Muscle of leg (tissue), 11 donors: Measurements from ENCODE around the gene PRPF8. TPM values are rescaled to one million over a fixed set of nuclear protein-coding genes. Genes with fewer than 3 reads are reported as not detected.
A peak's percentile ranks its signal among the peaks of the same experiment; 100 is the strongest.

Experiments used
- DNase-seq: peaks from one replicate; pipeline ENCODE4 v3.0.0; 2013
- H3K27ac ChIP-seq: one replicate; pipeline ENCODE4 v1.5.1; 2013; ENCODE audit warnings: mild to moderate bottlenecking, low read length, control low read depth
- H3K27me3 ChIP-seq: one replicate; pipeline ENCODE4 v1.6.1; 2013; ENCODE audit warnings: low read length; ENCODE audit not compliant: control insufficient read depth, insufficient read depth
- H3K36me3 ChIP-seq: one replicate; pipeline ENCODE4 v1.6.1; 2013; ENCODE audit warnings: low read length; ENCODE audit not compliant: control insufficient read depth, insufficient read depth
- H3K4me1 ChIP-seq: one replicate; pipeline ENCODE4 v1.6.1; 2013; ENCODE audit warnings: low read length; ENCODE audit not compliant: control insufficient read depth, insufficient read depth
- H3K4me3 ChIP-seq: one replicate; pipeline ENCODE4 v1.5.1; 2013; ENCODE audit warnings: low read length, control low read depth
- H3K9me3 ChIP-seq: replicated peaks from 2 replicates; pipeline ENCODE4 v1.6.1; 2013; ENCODE audit warnings: low read depth, low read length; ENCODE audit not compliant: control insufficient read depth
- WGBS: methylation state at CpG from one replicate; pipeline ENCODE4 v1.1.5; 2013; ENCODE audit warnings: missing lambda C conversion rate; ENCODE audit not compliant: insufficient coverage; 5-methylcytosine and 5-hydroxymethylcytosine counted together
- polyA plus RNA-seq, 8 donors: library from polyadenylated mRNA; unstranded; fragments of 120-200 nt; gene quantifications; one replicate each; pipeline versions ENCODE4 v1.2.1 to v1.2.3, GENCODE V29; 2013; ENCODE audit warnings: inconsistent platforms in 1 of 8, low replicate concordance in 1 of 8; ENCODE audit not compliant: insufficient read length in 8 of 8, insufficient read depth in 1 of 8
- total RNA-seq: library from RNA; stranded (reverse); fragments of 120-200 nt; gene quantifications from one replicate; pipeline ENCODE4 v1.2.4, GENCODE V29; 2013

Gene PRPF8
- total and polyA plus RNA-seq, 9 donors = 99.0 to 237 (median 210) TPM

GRCh38 chr17:1645207-1646171, 39.2 kb downstream of the PRPF8 start, which contains the start of gene SCARF1:
Gene SCARF1, minus strand, starts transcription at chr17:1645732. Its CDS starts 35 bp downstream, at chr17:1645697.
- Histone ChIP-seq H3K4me1 (peaks cover 54% of the 10 kb centered on the region), H3K27me3 (peaks cover 6% of the 10 kb centered on the region), H3K9me3 (no peaks in the 10 kb centered on the region), H3K4me3 (peak within 1 kb of the TSS; percentile 41), H3K36me3 (peaks cover 9% of the 10 kb centered on the region), H3K27ac (peak within 1 kb of the TSS; percentile 69)
- DNase-seq = peak; percentile 86
- 51% methylated on average over 17 of the region's 25 CpGs for WGBS

- Histone ChIP-seq H3K4me1 (peaks cover 51% of the 10 kb centered on the region), H3K27ac (peak overlapping the region; percentile 69), H3K27me3 (peaks cover 6% of the 10 kb centered on the region), H3K36me3 (peaks cover 3% of the 10 kb centered on the region), H3K4me3 (peak overlapping the region; percentile 41), H3K9me3 (no peaks in the 10 kb centered on the region)
- DNase-seq = peak; percentile 38
- 38% methylated on average over 14 of the region's 15 CpGs for WGBS
Observed at GRCh38 chr17:1644493-1645206, 40.0 kb downstream of the PRPF8 start.

GRCh38 chr17:1643999-1644492, 40.6 kb downstream of the PRPF8 start:
- peak overlapping the region; percentile 69 for H3K27ac ChIP-seq
- peaks cover 3% of the 10 kb centered on the region for H3K36me3 ChIP-seq
- peak; percentile 32 for DNase-seq
- H3K27me3 ChIP-seq = peaks cover 6% of the 10 kb centered on the region
- no peaks in the 10 kb centered on the region for H3K9me3 ChIP-seq
- H3K4me3 ChIP-seq = peak overlapping the region; percentile 41
- H3K4me1 ChIP-seq = peaks cover 49% of the 10 kb centered on the region
- WGBS = 23% methylated on average over 7 of the region's 13 CpGs

- peak; percentile 43 for DNase-seq
- Histone ChIP-seq H3K27ac (no peak overlapping the region), H3K4me3 (no peak overlapping the region), H3K9me3 (no peaks in the 10 kb centered on the region), H3K36me3 (peaks cover 3% of the 10 kb centered on the region), H3K27me3 (peaks cover 6% of the 10 kb centered on the region), H3K4me1 (peaks cover 47% of the 10 kb centered on the region)
- 2% methylated on average over 73 of the region's 90 CpGs for whole genome bisulfite sequencing
Observed at GRCh38 chr17:1643293-1643998, 41.2 kb downstream of the PRPF8 start.

GRCh38 chr17:1641065-1641403, 43.6 kb downstream of the PRPF8 start:
- H3K27me3 ChIP-seq = peaks cover 6% of the 10 kb centered on the region
- peaks cover 6% of the 10 kb centered on the region for H3K36me3 ChIP-seq
- WGBS = 60% methylated on average over 7 of the region's 12 CpGs
- no peak overlapping the region for H3K4me3 ChIP-seq
- no peaks in the 10 kb centered on the region for H3K9me3 ChIP-seq
- H3K27ac ChIP-seq = no peak overlapping the region
- H3K4me1 ChIP-seq = peaks cover 39% of the 10 kb centered on the region
- DNase-seq = peak; percentile 1

GRCh38 chr17:1640329-1641064, 44.2 kb downstream of the PRPF8 start:
- H3K36me3 ChIP-seq = peaks cover 7% of the 10 kb centered on the region
- H3K27ac ChIP-seq = no peak overlapping the region
- no peaks in the 10 kb centered on the region for H3K9me3 ChIP-seq
- no peak overlapping the region for H3K4me3 ChIP-seq
- DNase-seq = peak; percentile 43
- peaks cover 6% of the 10 kb centered on the region for H3K27me3 ChIP-seq
- peaks cover 34% of the 10 kb centered on the region for H3K4me1 ChIP-seq
- 62% methylated on average over 13 of the region's 23 CpGs for WGBS

GRCh38 chr17:1639549-1640180, 45.0 kb downstream of the PRPF8 start:
- Histone ChIP-seq H3K36me3 (peaks cover 7% of the 10 kb centered on the region), H3K27ac (no peak overlapping the region), H3K27me3 (peaks cover 6% of the 10 kb centered on the region), H3K4me1 (peaks cover 27% of the 10 kb centered on the region), H3K4me3 (no peak overlapping the region), H3K9me3 (no peaks in the 10 kb centered on the region)
- WGBS = 79% methylated on average over 8 of the region's 11 CpGs
- no peak for DNase-seq

GRCh38 chr17:1638624-1639300, 45.9 kb downstream of the PRPF8 start:
- 75% methylated on average over 14 of the region's 19 CpGs for WGBS

More at GRCh38 chr17:1638624-1639300, 45.9 kb downstream of the PRPF8 start:
- Histone ChIP-seq H3K27ac (no peak overlapping the region), H3K4me3 (no peak overlapping the region), H3K36me3 (peaks cover 7% of the 10 kb centered on the region), H3K9me3 (no peaks in the 10 kb centered on the region), H3K27me3 (no peaks in the 10 kb centered on the region), H3K4me1 (peaks cover 18% of the 10 kb centered on the region)
- DNase-seq = no peak
